ENCODE data around the gene TFCP2L1. TPM values are rescaled to one million over a fixed set of nuclear protein-coding genes. Genes with fewer than 3 reads are reported as not detected.

TFCP2L1 gene
- total and polyA plus RNA-seq, 2 of the 4 experiments (the other 2 are of a cell fraction) = not detected

- intact Hi-C loops (cut with micrococcal nuclease) (loop anchor here (5.0 kb wide), 1 partner anchor 42 kb away; no protein-coding TSS in a partner anchor), in situ Hi-C loops (cut with MboI; ENCODE audit: low sequenced_read_pairs) (no loop called here), dilution Hi-C loops (cut with HindIII; ENCODE audit: low sequenced_read_pairs, unreplicated experiment) (no loop called here)
- Histone ChIP-seq H4K8ac (ENCODE audit: low read depth in 2 of 2, low read length in 2 of 2) (no peak overlapping the region), H3K4ac (ENCODE audit: low read depth, low read length) (no peak overlapping the region), H3K4me2 (ENCODE audit: low read depth, low read length) (no peak overlapping the region), H3K23ac (ENCODE audit: low read depth, low read length) (no peak overlapping the region), H4K91ac (ENCODE audit: insufficient read depth, low read depth, low read length) (no peak overlapping the region), H3K14ac (replicated peaks; ENCODE audit: low read depth, low read length) (no peak overlapping the region), H2AK5ac (ENCODE audit: low read depth, low read length) (no peak overlapping the region), H3K56ac (ENCODE audit: extremely low read depth, insufficient read depth, low read length) (no peak overlapping the region), H3K36me3 (ENCODE audit: control insufficient read depth, insufficient read depth, low read length) (no peaks in the 10 kb centered on the region), H3K18ac (ENCODE audit: low read depth, low read length) (no peak overlapping the region), H3K9me1 (ENCODE audit: insufficient read depth, low read length) (no peaks in the 10 kb centered on the region), H2AFZ (replicated peaks; ENCODE audit: low read length, poor library complexity) (no peak overlapping the region), H3K9ac (ENCODE audit: low read depth, low read length) (no peak overlapping the region), H3K9me3 (ENCODE audit: control insufficient read depth, insufficient read depth, low read length) (no peaks in the 10 kb centered on the region), H3K79me1 (ENCODE audit: low read depth in 1 of 2, low read length in 2 of 2) (no peaks in the 10 kb centered on the region), H4K5ac (ENCODE audit: low read depth, low read length) (no peak overlapping the region), H2BK15ac (ENCODE audit: low read depth, low read length) (no peak overlapping the region), H2AK9ac (replicated peaks; ENCODE audit: low read depth, low read length, poor library complexity) (no peak overlapping the region), H3K4me3 (ENCODE audit: insufficient read depth, low read depth, low read length) (no peak overlapping the region), H4K20me1 (ENCODE audit: insufficient read depth, low read length) (no peaks in the 10 kb centered on the region), H3K27me3 (ENCODE audit: control insufficient read depth, insufficient read depth, low read length) (peaks cover 12% of the 10 kb centered on the region), H2BK20ac (ENCODE audit: low read depth, low read length) (no peak overlapping the region), H3K27ac (ENCODE audit: insufficient read depth, low read length) (no peak overlapping the region), H2BK5ac (ENCODE audit: low read depth, low read length, poor library complexity, severe bottlenecking) (no peak overlapping the region), H2BK120ac (ENCODE audit: low read depth, low read length) (no peak overlapping the region), H3K4me1 (ENCODE audit: control insufficient read depth, insufficient read depth, low read length) (no peaks in the 10 kb centered on the region)
- 80% methylated on average over 1 of the region's 3 CpGs; no CpG with 5 or more reads in 1 of the 2 experiments for WGBS, 2 experiments (ENCODE audit: extremely low coverage in 2 of 2, insufficient read length in 1 of 2)
- no TSS peak for BruUV-seq (replicated peaks)
- no peak for TF ChIP-seq MAFK (IDR thresholded peaks at IDR 0.05; ENCODE audit: low read depth, low read length)
- TF ChIP-seq SMC3 (IDR thresholded peaks at IDR 0.05; ENCODE audit: low read depth, low read length) = no peak
- TF ChIP-seq NFE2L2 (IDR thresholded peaks at IDR 0.05; ENCODE audit: low read depth, low read length) = no peak
- TF ChIP-seq, protein P1, sequence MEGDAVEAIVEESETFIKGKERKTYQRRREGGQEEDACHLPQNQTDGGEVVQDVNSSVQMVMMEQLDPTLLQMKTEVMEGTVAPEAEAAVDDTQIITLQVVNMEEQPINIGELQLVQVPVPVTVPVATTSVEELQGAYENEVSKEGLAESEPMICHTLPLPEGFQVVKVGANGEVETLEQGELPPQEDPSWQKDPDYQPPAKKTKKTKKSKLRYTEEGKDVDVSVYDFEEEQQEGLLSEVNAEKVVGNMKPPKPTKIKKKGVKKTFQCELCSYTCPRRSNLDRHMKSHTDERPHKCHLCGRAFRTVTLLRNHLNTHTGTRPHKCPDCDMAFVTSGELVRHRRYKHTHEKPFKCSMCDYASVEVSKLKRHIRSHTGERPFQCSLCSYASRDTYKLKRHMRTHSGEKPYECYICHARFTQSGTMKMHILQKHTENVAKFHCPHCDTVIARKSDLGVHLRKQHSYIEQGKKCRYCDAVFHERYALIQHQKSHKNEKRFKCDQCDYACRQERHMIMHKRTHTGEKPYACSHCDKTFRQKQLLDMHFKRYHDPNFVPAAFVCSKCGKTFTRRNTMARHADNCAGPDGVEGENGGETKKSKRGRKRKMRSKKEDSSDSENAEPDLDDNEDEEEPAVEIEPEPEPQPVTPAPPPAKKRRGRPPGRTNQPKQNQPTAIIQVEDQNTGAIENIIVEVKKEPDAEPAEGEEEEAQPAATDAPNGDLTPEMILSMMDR (conservative IDR thresholded peaks at IDR 0.05; ENCODE audit: low read depth, low read length) = no peak
- TF ChIP-seq CEBPB (IDR thresholded peaks at IDR 0.05; ENCODE audit: low read depth, low read length) = no peak
- no peak for TF ChIP-seq RAD21 (IDR thresholded peaks at IDR 0.05; ENCODE audit: low read length)
- TF ChIP-seq, protein P2, sequence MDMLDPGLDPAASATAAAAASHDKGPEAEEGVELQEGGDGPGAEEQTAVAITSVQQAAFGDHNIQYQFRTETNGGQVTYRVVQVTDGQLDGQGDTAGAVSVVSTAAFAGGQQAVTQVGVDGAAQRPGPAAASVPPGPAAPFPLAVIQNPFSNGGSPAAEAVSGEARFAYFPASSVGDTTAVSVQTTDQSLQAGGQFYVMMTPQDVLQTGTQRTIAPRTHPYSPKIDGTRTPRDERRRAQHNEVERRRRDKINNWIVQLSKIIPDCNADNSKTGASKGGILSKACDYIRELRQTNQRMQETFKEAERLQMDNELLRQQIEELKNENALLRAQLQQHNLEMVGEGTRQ (IDR thresholded peaks at IDR 0.05; ENCODE audit: low read depth, low read length) = no peak
- no peak for TF ChIP-seq RFX5 (IDR thresholded peaks at IDR 0.05; ENCODE audit: low read depth, low read length)
- TF ChIP-seq RCOR1 (IDR thresholded peaks at IDR 0.05; ENCODE audit: insufficient replicate concordance, low read length) = no peak
- no peak for TF ChIP-seq BHLHE40 (IDR thresholded peaks at IDR 0.05; ENCODE audit: low read depth, low read length)
- no peak for TF ChIP-seq MXI1 (IDR thresholded peaks at IDR 0.05; ENCODE audit: borderline replicate concordance, low read depth, low read length)
- no peak for TF ChIP-seq ELK1 (IDR thresholded peaks at IDR 0.05; ENCODE audit: borderline replicate concordance, low read depth, low read length)
- TF ChIP-seq FOS (IDR thresholded peaks at IDR 0.05; ENCODE audit: low read depth, low read length) = no peak
- no peak for TF ChIP-seq MAZ (IDR thresholded peaks at IDR 0.05; ENCODE audit: borderline replicate concordance, low read depth, low read length)
- no peak for TF ChIP-seq POLR2A (IDR thresholded peaks at IDR 0.05; ENCODE audit: low read depth, low read length)
- no peak for TF ChIP-seq CHD1 (IDR thresholded peaks at IDR 0.05; ENCODE audit: low read depth, low read length)
- CTCF ChIA-PET = interaction anchor here (1.5 kb wide), 1 partner anchor 12 kb away, joined by 3 read pairs; no protein-coding TSS in a partner anchor
- ATAC-seq (ENCODE audit: low read depth) (no peak), DNase-seq (no peak)
- POLR2A ChIA-PET (ENCODE audit: unreplicated experiment) = no interaction called here
These were observed 24.8 kb upstream of the TFCP2L1 start for GRCh38 chr2:121309801-121310200.
